Tongue (tissue), 2 donors: ENCODE results near the gene DUSP10. TPM values are rescaled to one million over a fixed set of nuclear protein-coding genes. Genes with fewer than 3 reads are reported as not detected.

Source experiments
- DNase-seq: peaks from one replicate; pipeline ENCODE4 v3.0.0-alpha.2; 2015
- total RNA-seq: library from RNA; depleted of rRNA; stranded (reverse); fragments of >200 nt; gene quantifications from one replicate; pipeline ENCODE4 v1.2.3, GENCODE V29; 2014

The DUSP10 gene
- total RNA-seq, 1 donor from 2014 or later, result 24.8 TPM

DNA sequence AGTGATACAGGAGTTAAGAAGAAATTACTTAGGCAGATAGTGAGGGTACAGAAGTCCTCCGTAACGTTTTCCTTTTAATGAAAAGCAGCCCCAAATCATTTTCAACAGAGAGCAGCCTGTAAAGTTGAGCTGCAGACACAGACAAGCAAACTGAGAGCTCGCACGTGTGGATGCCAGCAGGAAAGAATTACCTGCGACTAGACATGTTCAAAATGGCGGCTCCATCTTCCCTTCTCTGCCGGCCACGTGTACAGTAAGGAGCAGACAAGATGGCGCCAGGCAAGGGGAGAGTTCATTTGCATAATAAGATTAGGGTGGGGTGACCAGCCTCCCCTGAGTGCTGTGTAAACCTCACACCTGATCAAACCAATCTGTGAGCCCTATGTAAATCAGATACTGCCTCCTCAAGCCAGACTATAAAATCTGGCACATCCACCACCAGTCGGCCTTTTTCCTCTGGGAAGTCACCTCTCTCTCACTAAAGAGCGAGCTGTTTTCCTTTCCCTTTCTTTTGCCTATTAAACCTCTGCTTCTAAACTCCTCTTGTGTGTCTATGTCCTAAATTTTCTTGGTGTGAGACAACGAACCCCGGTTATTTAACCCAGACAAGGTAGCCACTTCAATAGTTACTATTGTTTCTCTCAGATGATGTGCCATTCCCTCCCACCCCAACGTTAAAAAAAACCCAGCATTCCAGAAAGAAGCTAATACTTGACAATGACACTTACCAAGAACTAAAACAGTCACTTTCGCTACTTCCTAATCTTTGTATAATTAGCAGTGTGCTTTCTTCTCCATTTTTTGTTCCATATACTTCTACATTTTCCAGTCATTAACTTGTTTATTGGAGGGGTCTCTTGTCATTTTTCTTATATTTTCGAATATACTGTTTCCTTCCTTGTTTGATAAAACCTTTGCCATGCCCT, 27.4 kb downstream of the DUSP10 start:
- no peak for DNase-seq

DNA sequence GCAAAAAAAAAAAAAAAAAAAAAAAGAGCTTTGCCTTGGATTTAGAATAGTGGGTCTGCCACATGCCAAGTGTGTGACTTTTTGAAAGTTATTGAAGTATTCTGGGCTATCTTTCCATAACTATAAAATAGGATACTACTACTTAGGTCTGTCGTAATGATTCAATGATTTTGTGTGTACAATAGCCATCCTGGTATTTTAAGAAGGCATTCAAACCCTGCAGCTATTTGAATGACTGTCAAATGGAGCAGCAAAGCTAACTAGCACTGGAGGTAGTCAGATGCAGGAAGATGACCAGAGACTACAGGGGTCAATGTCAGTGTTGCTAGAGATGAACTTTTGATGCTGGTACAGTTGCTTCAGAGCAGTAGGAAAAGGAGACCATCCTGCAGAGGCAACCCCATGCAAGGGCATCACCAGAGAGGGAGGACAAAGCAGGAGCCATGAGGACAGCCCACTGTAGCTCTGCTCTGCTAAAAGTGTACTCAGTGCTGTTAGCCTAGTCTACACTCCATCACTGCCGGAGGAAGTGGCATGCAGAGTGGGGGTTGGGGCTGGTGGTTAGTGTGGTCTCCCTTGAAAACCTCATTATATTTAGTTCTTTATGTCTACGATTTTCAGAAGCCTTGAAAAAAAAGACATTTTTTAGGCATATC, 29.0 kb downstream of the DUSP10 start:
- no peak for DNase-seq

DNA sequence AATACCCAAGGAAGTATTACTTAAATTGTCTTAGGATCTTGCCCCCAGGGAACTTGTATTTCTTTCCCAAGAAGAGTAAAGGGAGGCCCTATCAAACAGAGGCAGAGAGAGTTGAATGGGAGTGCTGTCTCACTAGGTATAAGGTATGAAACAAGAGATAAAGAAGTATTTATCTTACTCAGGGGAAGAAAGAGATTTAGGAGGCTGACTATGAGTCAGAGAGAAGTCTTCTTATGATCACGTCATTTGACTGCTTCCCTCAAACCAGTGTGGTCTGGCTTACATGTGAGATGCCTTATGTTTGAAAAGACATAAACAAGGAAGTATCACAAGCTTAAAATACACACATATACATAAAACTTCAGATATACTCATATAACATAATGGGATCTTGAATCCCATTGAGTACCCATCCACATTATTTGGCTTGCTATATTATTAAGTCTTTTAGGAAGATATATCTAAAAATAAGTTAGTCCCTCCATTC, 29.6 kb downstream of the DUSP10 start:
- DNase-seq, result no peak

DNA sequence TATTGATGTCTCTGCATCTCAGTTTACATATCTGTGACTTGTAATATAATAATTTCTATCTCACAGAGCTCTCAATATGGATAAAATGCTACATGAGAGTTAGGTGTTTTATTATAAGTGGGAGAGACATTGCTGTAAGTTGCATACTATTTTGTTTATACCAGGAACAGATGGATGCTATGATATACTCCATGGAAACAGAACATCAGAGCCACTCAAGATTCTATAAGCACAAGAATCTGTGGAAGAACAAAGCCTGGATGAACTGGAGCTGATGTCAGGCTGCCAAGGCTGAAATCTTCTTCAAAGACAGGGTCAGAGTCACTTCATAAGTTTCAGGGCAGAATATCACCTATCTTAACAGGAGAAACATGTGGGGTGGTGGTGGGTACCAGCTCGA, 30.2 kb downstream of the DUSP10 start:
- peak; percentile 57 for DNase-seq

DNA sequence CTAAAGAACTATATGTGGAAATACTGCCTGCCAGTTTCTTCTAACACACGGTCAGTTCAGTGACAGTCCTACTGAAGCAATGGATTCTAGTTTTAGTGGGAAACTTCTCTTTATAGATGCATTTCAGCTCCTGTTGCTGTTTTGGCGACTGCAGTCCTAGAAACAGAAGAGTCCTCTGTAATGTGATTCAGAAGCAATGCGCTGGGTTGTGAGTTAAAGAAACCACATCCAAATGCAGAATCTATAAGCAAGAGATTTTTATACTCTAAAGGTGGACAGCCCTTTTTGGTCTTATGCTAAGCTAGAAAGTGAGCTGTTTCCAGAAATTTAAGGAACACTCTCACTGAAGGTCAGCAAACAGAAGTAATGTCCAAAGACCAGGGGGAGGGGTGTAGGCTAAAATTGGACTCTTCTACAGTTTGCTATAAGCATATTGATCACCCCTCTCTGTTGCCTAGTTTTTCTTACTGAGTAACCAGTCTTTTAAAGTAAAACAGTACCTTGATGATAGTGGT, 30.8 kb downstream of the DUSP10 start:
- DNase-seq, result peak; percentile 73

DNA sequence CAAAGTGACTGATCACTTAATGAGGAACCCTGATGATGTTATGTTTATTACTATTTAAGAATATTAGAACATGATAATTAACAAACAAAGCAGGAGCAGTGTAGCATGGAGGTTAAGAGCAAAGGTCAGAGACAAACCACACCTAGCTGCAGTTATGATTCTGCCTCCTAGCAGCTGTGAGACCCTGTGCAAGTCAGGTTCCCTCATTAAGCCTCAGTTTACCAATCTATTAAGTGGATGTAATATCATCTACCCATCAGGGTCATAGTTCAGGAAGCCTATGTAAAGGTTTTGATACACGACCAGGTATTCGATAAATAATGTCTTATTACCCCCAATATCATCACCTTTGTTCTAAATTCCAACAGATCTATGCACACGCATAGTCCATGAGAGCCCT, 32.0 kb downstream of the DUSP10 start:
- DNase-seq, result no peak

DNA sequence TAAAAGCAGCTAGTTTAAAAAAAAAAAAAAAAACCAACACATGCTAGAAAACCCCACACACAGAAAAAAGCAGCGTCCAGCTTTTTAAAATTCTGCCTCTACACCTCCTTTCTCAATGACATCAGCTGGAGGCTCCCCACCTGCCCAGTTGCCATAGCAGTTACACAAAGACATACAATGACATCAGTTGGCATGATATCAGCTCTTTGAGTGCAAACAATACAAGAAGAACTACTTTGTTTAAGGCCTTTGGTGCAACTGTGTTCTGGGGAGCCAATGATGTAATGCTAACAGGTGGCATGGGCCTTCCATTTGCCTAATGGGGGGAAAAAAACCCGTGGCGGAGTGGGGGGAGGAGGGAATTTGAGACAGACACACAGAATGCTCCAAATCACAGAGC, 32.9 kb downstream of the DUSP10 start:
- peak; percentile 98 for DNase-seq

DNA sequence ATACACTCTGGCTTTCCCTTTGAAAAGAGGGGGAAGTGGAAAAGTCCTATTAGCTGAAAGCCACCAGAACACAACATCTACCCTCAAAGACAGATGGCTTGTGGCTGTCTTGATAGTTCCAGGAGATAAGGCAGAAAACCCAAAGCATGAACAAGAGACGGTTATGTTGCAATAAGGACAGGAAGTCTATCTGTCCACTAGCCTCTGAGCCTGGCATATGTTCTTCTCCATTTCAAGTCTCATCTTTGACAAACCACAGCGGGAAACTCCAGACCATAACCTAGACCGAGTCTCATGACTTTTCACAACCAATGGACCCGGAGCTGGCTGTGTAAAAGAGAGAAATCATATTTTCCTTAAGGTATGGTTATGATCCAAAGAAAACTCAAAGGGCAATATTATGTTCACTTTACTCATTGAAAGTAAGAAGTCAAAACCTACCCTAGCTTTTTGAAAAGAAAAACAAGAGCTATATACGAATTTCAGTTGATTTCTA, 33.8 kb downstream of the DUSP10 start:
- peak; percentile 61 for DNase-seq

DNA sequence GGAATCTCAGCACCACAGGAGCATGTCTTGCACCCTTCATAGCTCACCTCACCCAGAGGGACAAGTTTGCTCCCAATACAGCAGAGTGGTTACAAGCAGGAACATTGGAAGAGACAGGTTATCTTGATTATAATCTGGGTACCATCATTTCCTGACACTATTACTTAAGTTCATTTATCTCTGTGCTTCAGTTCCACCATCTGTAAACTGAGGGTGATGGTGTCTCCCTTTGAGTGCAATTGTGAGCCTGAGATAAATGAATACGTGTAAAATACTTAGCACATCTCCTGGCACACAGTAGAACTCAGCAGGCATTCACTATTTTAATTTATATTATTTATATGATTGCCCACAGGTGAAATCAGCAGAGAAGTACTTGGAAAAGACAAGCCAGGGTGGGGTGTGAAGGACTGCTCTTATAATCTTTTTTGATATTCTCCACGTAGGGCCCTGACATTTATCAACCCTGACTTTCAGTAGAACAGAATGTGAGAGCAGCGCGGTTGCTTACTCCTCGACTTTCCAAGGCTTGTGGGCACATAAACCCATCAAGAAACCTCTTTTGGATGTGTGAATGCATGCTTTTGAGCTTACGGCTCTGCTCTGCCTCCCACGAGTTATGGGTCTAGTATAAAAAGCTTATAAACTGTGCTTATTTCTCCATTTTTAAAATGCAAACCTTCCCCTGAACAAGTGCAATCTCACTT, 34.9 kb downstream of the DUSP10 start:
- DNase-seq, result no peak

DNA sequence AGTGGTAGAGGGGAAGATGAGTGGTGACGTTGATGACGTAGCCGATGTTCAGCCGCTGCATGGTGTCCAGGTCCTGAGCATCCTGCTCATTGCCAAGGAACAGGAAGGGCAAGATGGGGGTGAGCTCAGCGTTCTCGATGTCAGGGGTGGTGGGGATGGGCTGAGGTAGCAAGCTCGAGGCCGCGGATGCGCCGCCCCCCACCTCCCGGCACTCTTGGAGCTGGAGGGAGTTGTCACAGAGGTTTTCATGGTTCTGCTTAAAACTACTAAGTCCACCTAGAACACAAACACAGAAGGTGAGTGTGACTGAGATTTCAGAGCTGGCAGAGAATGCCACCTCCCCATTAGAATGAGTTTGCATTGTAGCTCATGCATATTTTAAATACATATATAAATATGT, 35.7 kb downstream of the DUSP10 start:
- DNase-seq, result no peak

DNA sequence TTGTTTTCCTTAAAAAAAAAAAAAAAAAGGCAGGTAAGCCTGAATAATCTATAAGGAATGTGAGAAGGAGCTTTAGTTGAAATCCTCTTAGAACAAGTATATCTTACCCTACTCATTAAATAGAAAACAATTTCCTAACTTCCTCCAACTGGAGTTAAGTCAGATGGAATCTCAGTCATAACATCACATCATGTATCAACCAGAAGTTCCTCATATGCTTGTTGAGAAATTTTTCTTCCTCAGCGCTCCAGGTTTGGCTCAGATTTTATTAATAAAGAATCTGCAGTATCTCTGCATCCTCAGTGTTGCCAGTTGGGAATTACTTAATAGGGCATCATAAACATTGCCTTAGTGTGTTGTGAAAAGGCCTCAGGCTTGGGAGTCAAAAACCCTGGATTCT, 37.6 kb downstream of the DUSP10 start:
- no peak for DNase-seq

DNA sequence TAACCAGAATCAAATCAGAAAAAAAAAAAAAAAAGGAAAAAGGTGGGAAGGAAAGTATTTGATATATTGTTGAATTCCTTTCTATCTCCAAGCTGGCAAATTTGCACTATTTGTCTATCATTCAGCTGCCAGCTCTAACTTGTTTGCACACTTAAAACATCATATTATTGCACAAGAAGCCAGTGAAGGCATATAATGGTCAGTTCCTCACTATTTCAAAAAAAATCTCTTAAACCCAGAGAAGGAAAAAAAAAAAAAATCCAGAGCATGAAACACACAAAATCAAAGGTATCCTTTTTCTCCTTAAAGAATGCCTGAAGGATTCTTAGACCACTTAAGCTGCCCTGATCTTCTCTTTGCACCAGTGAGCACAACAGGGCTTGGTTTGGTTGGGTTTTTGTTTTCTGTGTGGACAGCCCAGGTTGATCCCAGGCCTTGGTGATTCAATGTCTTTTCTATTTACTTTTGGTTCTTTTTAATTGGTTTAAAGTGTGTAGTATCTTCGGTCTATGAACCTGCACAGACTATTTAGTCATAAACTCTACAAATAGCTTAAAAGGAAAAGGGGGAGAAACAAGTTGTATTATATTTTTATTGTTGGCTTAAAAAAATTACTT, 40.2 kb downstream of the DUSP10 start:
- DNase-seq, result no peak

DNA sequence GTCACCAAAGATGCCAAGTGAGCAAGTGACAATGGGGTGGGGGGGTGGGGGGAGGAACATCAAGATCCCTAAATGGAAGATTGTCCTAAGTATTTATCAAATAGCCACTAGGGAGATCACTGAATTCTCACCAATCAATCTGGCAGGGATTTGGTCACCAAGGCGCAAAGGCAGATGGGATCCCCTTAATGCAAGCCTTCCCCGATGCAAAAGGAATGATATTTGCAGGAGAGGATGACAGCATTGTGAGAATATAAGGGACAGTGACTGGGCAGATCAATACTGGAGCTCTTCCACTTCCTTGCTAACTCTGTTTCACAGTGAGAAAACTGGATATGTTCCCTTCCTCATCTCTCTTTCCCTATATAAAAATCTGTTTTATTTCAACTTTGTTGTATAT, 40.9 kb downstream of the DUSP10 start:
- no peak for DNase-seq

DNA sequence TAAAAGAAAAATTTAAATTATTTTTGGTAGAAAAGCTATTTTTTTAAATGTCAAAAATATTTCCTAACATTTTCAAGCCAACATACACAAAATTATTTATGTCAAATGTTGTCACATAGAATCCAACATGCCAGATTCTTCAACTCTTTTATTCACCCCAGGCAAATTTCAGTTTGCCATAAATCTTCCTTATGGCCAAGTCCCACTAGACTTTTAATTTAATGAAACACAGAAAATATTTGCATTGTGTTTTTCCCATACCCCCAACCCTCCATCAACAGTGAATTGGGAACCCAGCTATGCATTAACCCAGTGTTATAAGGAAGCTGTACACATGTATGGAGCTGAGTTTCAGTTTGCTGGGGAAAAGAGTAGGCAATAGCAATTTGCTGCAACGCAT, 41.4 kb downstream of the DUSP10 start:
- DNase-seq, result no peak

DNA sequence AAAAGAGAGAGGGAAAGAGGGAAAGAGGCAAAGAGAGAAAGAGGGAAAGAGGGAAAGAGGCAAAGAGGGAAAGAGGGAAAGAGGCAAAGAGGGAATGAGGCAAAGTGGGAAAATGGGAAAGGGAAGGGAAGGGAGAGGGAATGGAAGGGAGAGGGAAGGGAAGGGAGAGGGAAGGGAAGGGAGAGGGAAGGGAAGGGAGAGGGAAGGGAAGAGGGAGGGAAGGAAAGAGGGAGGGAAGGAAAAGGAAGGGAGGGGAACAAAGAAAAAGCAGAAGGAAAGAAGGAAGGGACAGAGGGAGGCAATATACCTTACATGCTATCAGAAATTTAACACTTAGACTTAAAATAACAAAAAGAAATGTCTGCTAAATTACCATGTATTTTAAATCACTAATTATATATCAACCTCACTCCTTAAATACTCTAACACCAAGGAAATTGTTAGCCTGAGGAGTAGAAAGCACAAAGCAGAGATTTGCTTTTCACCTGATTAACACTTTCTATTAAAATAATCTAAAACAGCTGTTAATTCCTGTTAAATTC, 41.8 kb downstream of the DUSP10 start:
- DNase-seq, result no peak

DNA sequence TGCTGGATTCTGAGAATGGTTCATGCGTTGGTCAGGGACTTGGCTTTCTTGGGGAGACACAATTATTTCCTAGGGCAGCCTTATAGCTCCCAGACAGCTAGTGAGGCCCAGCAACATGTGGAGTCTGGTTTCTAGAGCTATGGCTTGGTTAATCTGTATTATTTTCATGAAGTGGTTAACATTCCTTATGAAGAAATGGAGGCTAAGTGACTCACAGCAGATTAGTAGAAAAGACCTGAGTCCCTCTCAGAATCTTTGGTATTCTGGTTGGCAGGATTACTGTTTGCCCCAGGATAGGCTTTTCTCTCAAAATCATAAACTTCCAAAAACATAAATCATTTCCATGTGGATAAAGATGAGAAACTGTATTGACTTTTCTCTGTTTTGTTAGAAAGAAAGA, 42.3 kb downstream of the DUSP10 start:
- no peak for DNase-seq

DNA sequence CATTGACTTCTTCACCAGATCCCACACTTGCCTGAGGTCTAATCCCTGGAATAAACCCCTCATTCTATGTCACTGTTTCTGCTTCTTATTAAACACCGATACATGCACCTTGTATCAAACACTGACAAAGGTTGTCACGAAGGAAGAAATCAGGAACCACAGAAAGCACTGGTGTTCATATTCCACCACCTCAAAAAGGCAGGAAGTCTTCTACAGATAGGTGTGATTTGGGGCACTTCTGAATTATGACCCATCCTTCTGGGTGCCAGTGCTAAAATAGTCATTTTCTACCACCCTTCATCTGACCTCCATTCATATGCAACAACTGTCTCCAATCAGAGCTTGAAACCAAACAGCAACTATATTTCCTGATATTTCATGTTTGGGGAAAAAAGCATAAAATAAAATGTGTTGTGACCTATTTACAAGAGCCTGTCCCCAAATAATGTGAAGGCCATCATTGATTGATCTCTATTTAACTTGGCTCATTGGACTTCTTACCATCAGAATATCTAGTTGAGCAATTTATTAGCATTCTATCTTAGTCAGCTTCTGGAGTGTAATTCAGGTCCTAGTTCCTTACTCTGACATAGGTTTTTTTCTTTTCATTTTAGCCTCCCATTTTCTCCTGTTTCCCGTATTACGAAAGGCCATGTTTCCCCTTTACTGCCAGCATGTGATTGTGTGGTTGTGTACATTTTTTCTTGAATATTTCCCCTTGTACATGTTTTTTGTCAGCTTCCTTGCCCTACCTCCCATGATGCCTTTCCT, 43.1 kb downstream of the DUSP10 start:
- DNase-seq, result no peak

DNA sequence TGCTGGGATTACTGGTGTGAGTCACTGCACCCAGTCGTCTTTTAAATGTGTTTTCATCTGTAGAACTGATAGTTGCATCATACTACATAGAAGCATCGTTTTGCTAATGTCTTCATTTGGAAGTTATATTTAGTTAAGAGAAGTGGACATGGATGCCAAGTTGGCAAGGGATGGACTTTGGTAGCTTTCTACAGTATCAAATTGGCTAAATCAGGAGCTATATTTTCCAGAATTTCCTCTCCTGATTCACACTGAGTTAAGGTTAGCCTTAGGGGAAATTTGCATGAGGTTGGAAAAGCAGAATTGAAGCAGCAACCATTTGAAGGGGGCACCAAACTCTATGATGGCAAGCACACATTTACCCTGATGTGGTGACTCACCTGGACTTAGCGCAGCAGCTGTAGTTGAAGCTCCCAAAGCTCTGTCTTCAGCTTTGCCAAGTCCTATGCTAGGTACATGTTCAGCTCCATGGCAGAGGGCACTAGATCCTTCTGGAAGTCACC, 43.9 kb downstream of the DUSP10 start:
- DNase-seq, result no peak

DNA sequence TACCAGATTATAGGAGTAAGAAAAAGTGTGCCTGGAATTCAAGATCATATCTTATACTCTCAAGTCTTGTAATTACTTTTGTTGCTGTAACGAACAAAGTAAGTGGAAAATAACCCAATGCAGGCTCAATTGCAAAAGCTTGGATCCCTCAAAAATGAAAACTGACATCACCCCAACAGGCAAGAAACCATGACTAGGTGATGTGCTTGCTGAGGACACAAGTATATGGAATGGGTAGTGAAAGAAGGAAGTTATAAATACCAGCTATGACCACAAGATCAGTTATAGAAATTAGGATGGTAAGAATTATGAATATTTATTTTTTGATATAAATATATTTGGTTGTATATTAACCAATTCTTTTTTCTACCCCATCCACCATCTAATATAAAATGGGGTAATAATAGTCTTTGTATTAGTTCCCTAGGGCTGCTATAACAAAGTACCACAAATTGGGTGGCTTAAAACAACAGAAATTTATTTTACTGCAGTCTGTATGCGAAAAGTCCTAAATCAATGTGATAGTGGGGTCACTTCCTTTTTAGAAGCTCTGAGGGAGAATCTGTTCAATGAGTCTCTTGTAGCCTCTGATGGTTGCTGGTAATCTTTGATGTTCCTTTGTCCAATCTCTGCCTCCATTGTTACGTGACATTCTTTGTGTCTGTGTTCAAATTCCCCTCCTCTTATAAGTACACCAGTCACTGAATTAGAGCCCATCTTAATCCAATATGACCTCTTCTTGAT, 45.0 kb downstream of the DUSP10 start:
- no peak for DNase-seq

DNA sequence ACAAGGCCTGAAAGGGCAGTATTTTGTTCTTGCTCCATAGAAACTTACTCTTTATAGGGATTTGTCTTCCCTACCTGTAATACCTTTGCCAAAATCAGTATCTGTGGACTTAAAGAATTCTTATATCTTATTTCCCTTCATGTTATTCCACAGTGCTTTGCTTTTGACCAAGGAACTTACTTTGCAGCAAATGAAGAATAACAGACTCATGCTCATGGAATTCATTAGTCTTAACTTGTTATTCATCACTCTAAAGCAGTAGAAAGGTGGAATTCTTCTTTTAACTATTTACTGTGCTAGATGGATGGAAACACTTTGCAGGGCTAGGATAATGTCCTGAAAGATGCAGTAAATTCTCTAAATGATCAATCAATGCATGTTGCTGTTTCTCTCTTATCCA, 45.9 kb downstream of the DUSP10 start:
- no peak for DNase-seq
